ENCODE data around the gene UBE2F.
A peak's percentile ranks its signal among the peaks of the same experiment; 100 is the strongest.
"Not testable (repeated sequence)": the region's sequence is repeated elsewhere in the genome, so short reads cannot be mapped to it uniquely, and the experiment has no call there.

Gene UBE2F

DNA sequence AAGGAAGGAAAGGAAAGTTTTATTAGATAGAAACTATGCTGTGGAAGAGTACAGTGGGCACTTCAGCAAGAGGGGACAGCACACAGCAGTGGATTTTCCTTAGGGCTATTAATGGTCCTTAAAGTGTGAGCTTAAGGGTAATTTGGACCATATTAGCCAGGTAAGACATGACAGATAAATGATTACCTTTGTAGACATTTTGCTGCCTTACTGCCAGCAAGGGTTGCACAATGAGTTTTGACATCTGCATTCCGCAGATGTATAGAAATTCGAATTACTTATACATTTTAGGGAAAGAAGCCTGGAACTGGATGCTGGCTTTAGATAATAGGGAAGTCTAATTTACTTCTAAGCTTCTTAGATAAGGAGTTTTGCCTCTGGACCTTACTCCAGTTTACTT is 14.0 kb upstream of the UBE2F start:
- Histone ChIP-seq H3K27ac (ENCODE audit: low read depth, low read length) (no peak overlapping the region), H3K9ac (ENCODE audit: low read length) (no peak overlapping the region), H3K27me3 (ENCODE audit: control insufficient read depth, insufficient read depth, low read length) (no peaks in the 10 kb centered on the region), H3K4me1 (ENCODE audit: control insufficient read depth, insufficient read depth, low read length) (no peaks in the 10 kb centered on the region), H3K36me3 (ENCODE audit: control insufficient read depth, insufficient read depth, low read length) (no peaks in the 10 kb centered on the region), H3K4me3 (ENCODE audit: low read length) (no peak overlapping the region)

DNA sequence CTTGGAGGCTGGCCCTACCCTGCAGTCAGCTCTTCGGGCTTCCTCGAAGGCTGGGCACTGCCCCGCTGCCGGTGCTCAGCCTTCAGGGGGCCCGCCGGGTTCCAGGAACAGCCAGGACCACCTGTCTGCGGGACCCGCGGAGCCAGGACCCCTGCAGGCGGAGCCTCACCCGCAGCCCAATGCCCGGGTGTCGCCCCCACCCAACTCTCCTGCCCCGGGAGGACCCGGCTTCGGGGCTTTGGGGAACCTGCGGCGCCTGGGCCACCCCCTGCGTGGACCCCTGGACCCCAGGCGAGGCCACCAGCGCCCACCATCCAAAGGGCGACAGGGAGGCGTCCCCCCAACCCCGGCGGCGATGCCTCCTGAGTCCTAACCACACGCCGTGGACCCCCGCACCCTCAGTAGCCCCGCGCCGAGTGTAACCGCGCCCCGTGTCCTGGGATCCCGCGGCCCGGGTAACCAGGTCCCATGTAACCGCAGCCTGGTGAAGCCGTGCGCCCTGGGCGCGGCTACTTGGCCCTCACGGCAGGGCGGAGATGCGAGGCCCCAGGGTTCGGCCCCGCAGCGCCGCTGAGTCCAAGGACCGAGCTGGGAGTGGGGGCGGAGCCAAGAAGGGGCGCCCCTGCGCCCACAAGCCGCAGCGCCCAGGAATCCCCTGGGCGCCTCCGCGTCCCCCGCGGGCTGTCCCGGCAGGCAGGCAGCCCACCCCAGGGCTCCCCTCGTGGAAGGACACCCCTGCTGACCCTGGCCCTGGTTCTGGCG is 11.0 kb upstream of the UBE2F start:
- Histone ChIP-seq H3K36me3 (ENCODE audit: control insufficient read depth, insufficient read depth, low read length) (no peaks in the 10 kb centered on the region), H3K27ac (ENCODE audit: low read depth, low read length) (no peak overlapping the region), H3K4me1 (ENCODE audit: control insufficient read depth, insufficient read depth, low read length) (no peaks in the 10 kb centered on the region), H3K4me3 (ENCODE audit: low read length) (peak overlapping the region; percentile 21), H3K9ac (ENCODE audit: low read length) (no peak overlapping the region), H3K27me3 (ENCODE audit: control insufficient read depth, insufficient read depth, low read length) (no peaks in the 10 kb centered on the region)

DNA sequence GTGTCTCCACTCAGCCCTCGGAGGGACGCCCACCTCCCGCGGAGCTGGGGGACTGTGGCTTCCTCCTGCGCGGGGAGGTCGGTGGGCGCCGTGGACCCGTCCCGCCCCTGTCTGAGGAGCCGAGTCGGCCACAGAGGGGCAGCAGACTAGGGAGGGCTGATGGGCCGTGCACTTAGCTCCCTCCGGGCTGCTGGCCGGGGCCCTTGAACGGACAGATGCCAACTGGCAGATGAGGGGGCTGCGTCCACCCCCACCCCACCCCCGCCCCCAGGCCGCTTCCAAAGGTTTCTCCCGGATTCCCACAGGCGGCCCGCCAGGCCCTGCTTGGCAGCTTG is 10.4 kb upstream of the UBE2F start:
- Histone ChIP-seq H3K27ac (ENCODE audit: low read depth, low read length) (no peak overlapping the region), H3K27me3 (ENCODE audit: control insufficient read depth, insufficient read depth, low read length) (no peaks in the 10 kb centered on the region), H3K9ac (ENCODE audit: low read length) (no peak overlapping the region), H3K4me3 (ENCODE audit: low read length) (peak overlapping the region; percentile 21), H3K36me3 (ENCODE audit: control insufficient read depth, insufficient read depth, low read length) (no peaks in the 10 kb centered on the region), H3K4me1 (ENCODE audit: control insufficient read depth, insufficient read depth, low read length) (no peaks in the 10 kb centered on the region)

DNA sequence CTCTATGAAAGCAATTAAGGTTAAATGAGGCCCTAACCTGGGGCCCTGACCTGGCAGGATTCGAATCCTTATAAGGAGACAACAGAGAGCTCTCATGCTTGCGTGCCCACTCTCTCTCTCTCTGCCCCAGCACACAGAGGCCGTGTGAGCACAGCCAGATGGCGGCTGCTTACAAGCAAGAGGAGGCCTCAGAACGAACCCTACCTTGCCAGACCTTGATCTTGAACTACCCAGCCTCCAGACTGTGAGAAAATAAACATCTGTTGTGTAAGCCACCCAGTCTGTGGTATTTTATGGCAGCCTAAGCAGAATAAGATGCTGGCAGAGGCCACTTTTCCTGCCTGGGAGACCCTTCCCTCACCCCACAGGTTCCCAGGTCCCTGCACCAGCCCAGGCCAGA is 5.2 kb upstream of the UBE2F start:
- H3K36me3 ChIP-seq (ENCODE audit: control insufficient read depth, insufficient read depth, low read length), result no peaks in the 10 kb centered on the region
- no peak overlapping the region for H3K4me3 ChIP-seq (ENCODE audit: low read length)
- H3K27ac ChIP-seq (ENCODE audit: low read depth, low read length), result no peak overlapping the region
- no peaks in the 10 kb centered on the region for H3K27me3 ChIP-seq (ENCODE audit: control insufficient read depth, insufficient read depth, low read length)
- no peak overlapping the region for H3K9ac ChIP-seq (ENCODE audit: low read length)
- H3K4me1 ChIP-seq (ENCODE audit: control insufficient read depth, insufficient read depth, low read length), result no peaks in the 10 kb centered on the region

DNA sequence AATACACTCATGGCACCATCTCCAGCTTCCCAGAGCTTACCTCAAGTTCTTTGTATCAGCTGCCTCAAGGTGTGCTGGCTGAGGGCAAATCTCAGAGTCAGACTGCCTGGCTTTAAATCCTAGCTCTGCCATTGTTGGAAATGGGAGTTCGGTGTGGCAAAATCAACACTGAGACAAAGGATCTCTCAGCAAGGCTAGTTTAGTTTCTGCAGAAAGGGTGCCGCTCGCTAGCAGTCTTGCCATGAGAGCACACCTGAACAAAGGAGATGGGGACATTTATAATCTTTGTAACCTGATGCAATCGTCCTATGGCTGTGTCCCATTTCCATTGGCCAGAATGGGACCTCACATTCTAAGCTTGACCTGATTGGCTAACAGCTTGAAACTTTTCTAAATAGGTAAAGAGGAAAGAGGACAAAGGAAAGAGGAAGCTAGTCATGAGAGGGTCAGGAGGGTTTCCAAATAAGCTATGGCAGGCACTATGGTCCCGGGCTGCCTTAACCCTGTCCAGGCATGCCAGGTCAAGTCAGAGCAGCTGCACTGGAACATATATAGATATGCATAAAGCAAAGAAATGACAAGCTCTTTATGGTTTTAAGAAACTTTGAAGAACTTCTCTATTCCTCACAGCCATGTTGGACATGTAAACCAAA is 4.3 kb upstream of the UBE2F start:
- no peaks in the 10 kb centered on the region for H3K4me1 ChIP-seq (ENCODE audit: control insufficient read depth, insufficient read depth, low read length)
- no peak overlapping the region for H3K27ac ChIP-seq (ENCODE audit: low read depth, low read length)
- no peak overlapping the region for H3K9ac ChIP-seq (ENCODE audit: low read length)
- no peaks in the 10 kb centered on the region for H3K36me3 ChIP-seq (ENCODE audit: control insufficient read depth, insufficient read depth, low read length)
- no peaks in the 10 kb centered on the region for H3K27me3 ChIP-seq (ENCODE audit: control insufficient read depth, insufficient read depth, low read length)
- H3K4me3 ChIP-seq (ENCODE audit: low read length), result no peak overlapping the region

DNA sequence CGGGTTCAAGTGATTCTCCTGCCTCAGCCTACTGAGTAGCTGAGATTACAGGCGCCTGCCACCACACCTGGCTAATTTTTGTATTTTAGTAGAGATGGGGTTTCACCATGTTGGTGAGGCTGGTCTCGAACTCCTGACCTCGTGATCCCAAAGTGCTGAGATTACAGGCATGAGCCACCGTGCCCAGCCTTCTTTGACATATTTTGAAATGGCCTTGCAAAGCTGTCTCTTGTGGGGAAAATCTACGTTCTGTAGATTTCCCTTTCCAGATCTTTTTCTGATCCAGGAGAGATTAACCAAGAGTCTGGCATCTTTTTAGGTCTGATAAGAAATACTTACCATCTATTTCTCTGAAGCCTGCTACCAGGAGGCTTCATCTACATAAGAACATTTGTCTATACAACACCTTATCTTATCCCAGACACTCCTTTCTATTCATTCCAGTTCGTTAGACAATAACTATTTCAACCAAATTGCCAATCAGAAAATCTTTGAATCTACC is 3.3 kb upstream of the UBE2F start:
- not testable (repeated sequence) for H3K27ac ChIP-seq (ENCODE audit: low read depth, low read length); H3K4me1 ChIP-seq (ENCODE audit: control insufficient read depth, insufficient read depth, low read length); H3K9ac ChIP-seq (ENCODE audit: low read length); H3K4me3 ChIP-seq (ENCODE audit: low read length); H3K36me3 ChIP-seq (ENCODE audit: control insufficient read depth, insufficient read depth, low read length); H3K27me3 ChIP-seq (ENCODE audit: control insufficient read depth, insufficient read depth, low read length)

DNA sequence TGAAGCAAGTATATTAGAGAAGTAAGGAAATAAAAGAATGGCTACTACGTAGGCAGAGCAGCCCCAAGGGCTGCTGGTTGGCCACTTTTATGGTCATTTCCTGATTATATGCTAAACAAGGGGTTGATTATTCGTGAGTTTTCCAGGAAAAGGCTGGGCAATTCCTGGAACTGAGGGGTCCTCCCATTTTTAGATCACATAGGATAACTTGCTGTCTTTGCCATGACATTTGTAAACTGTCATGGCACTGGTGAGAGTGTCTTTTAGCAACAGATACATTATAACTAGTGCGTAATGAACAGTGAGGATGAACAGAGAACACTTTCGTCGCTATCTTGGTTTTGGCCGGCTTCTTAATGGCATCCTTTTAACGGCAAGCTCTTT is 2.6 kb upstream of the UBE2F start:
- Histone ChIP-seq H3K4me3 (ENCODE audit: low read length) (no peak overlapping the region), H3K27ac (ENCODE audit: low read depth, low read length) (no peak overlapping the region), H3K4me1 (ENCODE audit: control insufficient read depth, insufficient read depth, low read length) (peaks cover 8% of the 10 kb centered on the region), H3K36me3 (ENCODE audit: control insufficient read depth, insufficient read depth, low read length) (no peaks in the 10 kb centered on the region), H3K9ac (ENCODE audit: low read length) (no peak overlapping the region), H3K27me3 (ENCODE audit: control insufficient read depth, insufficient read depth, low read length) (no peaks in the 10 kb centered on the region)

DNA sequence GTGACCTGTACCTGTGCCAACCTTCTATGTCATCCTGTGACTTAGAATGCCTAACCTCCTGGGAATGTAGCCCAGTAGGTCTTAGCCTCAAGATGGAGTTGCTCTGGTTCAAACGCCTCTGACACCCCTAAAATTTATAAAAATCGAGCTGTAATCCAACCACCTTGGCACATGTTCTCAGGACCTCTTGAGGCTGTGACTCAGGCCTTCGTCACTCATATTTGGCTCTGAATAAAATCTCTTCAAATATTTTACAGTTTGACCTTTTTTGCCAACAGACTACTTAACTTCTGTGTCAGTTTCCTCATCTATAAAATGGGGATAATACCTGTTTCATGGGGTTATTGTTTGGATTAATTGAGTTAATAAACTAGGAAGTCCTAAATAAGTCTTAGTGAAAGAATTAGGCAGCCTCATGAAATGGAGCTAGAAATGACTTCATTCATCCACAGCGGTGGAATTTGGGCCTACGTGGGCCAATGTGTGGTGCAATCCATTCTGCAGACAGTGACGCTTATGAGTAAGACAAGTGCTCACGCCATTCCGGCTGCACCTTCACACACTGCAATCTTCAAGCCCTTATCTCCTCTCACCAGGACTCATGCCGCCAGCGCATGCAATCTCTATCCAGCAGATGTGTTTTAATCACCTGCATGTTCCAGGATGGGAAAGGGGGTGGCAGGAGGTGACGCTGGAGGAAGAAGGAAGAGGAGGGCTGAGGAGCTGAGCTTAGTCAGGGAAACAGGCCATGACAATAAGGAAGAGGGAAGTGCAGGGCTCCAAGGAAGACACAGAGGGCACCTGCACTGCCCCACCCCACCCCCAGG is 2.0 kb upstream of the UBE2F start:
- Histone ChIP-seq H3K36me3 (ENCODE audit: control insufficient read depth, insufficient read depth, low read length) (no peaks in the 10 kb centered on the region), H3K4me1 (ENCODE audit: control insufficient read depth, insufficient read depth, low read length) (peaks cover 8% of the 10 kb centered on the region), H3K27ac (ENCODE audit: low read depth, low read length) (no peak overlapping the region)

DNA sequence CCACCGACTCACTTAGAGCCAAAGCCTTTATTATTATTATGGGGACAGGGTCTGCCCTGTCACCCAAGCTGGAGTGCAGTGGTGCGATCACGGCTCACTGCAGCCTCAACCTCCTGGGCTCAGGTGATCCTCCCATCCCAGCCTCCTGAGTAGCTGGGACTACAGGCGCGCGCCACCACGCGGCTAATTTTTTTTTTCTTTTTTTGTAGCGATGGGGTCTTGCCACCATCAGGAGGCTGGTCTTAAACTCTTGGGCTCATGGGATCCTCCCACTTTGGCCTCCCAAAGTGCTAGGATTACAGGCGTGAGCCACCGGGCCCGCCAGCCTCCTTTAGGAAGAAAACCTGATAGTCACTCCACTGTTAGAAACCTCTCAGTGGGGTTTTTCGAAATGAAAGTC is 970 bp upstream of the UBE2F start:
- H3K27me3 ChIP-seq (ENCODE audit: control insufficient read depth, insufficient read depth, low read length); H3K4me1 ChIP-seq (ENCODE audit: control insufficient read depth, insufficient read depth, low read length); H3K9ac ChIP-seq (ENCODE audit: low read length); H3K36me3 ChIP-seq (ENCODE audit: control insufficient read depth, insufficient read depth, low read length); H3K27ac ChIP-seq (ENCODE audit: low read depth, low read length): not testable (repeated sequence)
- peak overlapping the region; percentile 91 for H3K4me3 ChIP-seq (ENCODE audit: low read length)

More for the DNA sequence above, 2.0 kb upstream of the UBE2F start:
- Histone ChIP-seq H3K4me3 (ENCODE audit: low read length) (no peak overlapping the region), H3K9ac (ENCODE audit: low read length) (no peak overlapping the region), H3K27me3 (ENCODE audit: control insufficient read depth, insufficient read depth, low read length) (no peaks in the 10 kb centered on the region)

DNA sequence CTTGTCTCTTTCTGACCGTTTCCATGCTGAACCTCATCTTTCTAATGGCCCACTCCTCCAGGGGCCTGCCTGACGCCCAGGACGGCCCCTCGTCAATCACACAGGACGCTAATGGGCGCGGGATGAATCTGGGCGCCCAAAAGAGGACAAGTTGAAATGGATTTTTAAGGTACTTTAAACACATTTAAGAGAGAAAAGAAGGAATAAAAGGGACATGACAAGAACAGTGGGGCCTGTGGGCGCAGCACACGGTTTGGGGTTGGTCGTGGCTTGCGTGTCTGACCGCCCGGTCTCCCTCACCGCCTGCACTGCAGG is 607 bp upstream of the UBE2F start:
- Histone ChIP-seq H3K4me1 (ENCODE audit: control insufficient read depth, insufficient read depth, low read length) (peaks cover 8% of the 10 kb centered on the region), H3K9ac (ENCODE audit: low read length) (peak overlapping the region; percentile 17), H3K27ac (ENCODE audit: low read depth, low read length) (peak overlapping the region; percentile 27), H3K4me3 (ENCODE audit: low read length) (peak overlapping the region; percentile 91), H3K36me3 (ENCODE audit: control insufficient read depth, insufficient read depth, low read length) (no peaks in the 10 kb centered on the region), H3K27me3 (ENCODE audit: control insufficient read depth, insufficient read depth, low read length) (no peaks in the 10 kb centered on the region)

DNA sequence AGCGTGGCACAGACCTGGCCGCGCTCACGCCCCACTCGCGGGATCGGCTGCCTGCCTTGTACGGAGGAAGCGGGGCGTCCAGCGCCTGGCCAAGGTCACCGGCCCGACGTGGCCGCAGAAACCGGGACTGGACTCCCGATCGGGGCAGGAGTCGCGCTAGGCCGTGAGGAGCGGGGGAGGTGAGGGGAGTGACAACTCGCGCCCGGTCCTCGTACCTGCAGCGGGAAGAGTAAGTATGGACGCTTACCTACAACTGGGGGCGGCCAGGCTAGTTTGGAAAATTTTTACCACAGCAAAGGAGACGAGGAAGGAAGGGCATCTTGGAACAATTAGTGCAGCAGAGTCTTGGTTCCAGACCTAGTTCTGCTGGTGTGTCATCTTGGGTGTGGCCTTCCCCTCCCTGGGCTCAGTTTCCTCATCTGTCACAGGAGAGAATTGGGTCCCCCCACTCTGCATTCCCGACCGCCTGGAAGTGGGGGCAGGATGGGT is 693 bp downstream of the UBE2F start:
- Histone ChIP-seq H3K4me3 (ENCODE audit: low read length) (peak overlapping the region; percentile 73), H3K27ac (ENCODE audit: low read depth, low read length) (peak overlapping the region; percentile 20), H3K9ac (ENCODE audit: low read length) (peak overlapping the region; percentile 38), H3K4me1 (ENCODE audit: control insufficient read depth, insufficient read depth, low read length) (peaks cover 8% of the 10 kb centered on the region), H3K36me3 (ENCODE audit: control insufficient read depth, insufficient read depth, low read length) (no peaks in the 10 kb centered on the region), H3K27me3 (ENCODE audit: control insufficient read depth, insufficient read depth, low read length) (no peaks in the 10 kb centered on the region)

DNA sequence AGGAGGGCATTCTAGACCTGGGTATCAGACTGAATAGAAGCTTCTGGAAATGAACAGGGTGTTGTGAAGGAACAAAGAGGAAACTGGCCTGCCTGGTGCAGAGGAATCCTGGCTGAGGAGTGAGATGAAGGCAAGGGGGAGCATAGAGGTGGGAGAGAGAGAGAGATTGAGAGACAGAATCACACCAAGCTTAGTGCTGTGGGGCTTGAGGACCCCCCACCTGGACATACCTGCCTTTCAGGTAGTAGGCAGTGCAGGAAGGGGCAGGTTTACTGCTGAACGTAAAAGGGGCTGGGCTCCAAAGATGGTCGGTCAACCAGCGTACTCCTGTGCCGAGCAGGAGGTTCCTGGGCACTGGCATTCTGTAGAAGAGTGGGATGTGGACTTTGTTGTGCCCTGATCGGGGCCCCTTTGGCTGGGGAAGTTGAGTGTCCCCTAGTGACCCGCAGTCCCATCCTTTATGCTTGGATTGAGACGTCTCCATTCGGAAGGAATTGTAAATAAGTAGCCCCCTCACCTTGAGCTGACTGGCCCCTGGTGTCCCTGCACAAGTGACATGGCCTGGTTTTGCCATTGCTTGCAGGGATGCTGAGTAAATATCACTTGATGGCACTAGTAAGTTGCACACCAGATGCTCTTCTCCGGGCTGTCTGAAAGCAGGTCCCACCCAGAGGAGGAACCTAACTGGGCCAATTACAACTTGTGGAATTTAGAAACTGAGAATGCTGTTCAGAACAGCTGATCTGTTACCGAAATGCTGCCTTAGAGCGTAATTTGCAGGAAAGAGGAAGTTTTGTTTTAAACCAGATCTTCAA is 1.4 kb downstream of the UBE2F start:
- H3K9ac ChIP-seq (ENCODE audit: low read length), result peak overlapping the region; percentile 3

More for the DNA sequence above, 1.4 kb downstream of the UBE2F start:
- Histone ChIP-seq H3K36me3 (ENCODE audit: control insufficient read depth, insufficient read depth, low read length) (no peaks in the 10 kb centered on the region), H3K27me3 (ENCODE audit: control insufficient read depth, insufficient read depth, low read length) (no peaks in the 10 kb centered on the region), H3K27ac (ENCODE audit: low read depth, low read length) (peak overlapping the region; percentile 26), H3K4me1 (ENCODE audit: control insufficient read depth, insufficient read depth, low read length) (peaks cover 8% of the 10 kb centered on the region), H3K4me3 (ENCODE audit: low read length) (peak overlapping the region; percentile 73)
